Measurements from ENCODE around the gene SLAMF7.

SLAMF7 gene

GRCh38 chr1:160731990-160732389 is 7.1 kb upstream of the SLAMF7 start:
- in situ Hi-C loops (cut with HindIII; ENCODE audit: low pct_ligation_motif_present, low sequenced_read_pairs): no loop called here
- Histone ChIP-seq H3K27ac (no peak overlapping the region), H3K27me3 (replicated peaks) (no peaks in the 10 kb centered on the region), H3K4me3 (ENCODE audit: low read depth, low read length) (no peak overlapping the region), H3K36me3 (replicated peaks) (no peaks in the 10 kb centered on the region)
- TF ChIP-seq CTCF (IDR thresholded peaks at IDR 0.05; ENCODE audit: low read depth, low read length, missing control alignments): no peak
- DNase-seq: no peak

- TF ChIP-seq CTCF (IDR thresholded peaks at IDR 0.05; ENCODE audit: low read depth, low read length, missing control alignments): no peak
- DNase-seq: no peak
- H3K4me3 ChIP-seq (ENCODE audit: low read depth, low read length): no peak overlapping the region
- no peak overlapping the region for H3K27ac ChIP-seq
- no peaks in the 10 kb centered on the region for H3K27me3 ChIP-seq (replicated peaks)
- in situ Hi-C loops (cut with HindIII; ENCODE audit: low pct_ligation_motif_present, low sequenced_read_pairs): no loop called here
- H3K36me3 ChIP-seq (replicated peaks): no peaks in the 10 kb centered on the region
Observed at GRCh38 chr1:160733898-160734297, 5.1 kb upstream of the SLAMF7 start.

GRCh38 chr1:160734301-160734700 is 4.7 kb upstream of the SLAMF7 start:
- TF ChIP-seq CTCF (IDR thresholded peaks at IDR 0.05; ENCODE audit: low read depth, low read length, missing control alignments): no peak
- no peaks in the 10 kb centered on the region for H3K27me3 ChIP-seq (replicated peaks)
- no peaks in the 10 kb centered on the region for H3K36me3 ChIP-seq (replicated peaks)
- in situ Hi-C loops (cut with HindIII; ENCODE audit: low pct_ligation_motif_present, low sequenced_read_pairs): no loop called here
- no peak for DNase-seq
- no peak overlapping the region for H3K27ac ChIP-seq
- no peak overlapping the region for H3K4me3 ChIP-seq (ENCODE audit: low read depth, low read length)

- no peak overlapping the region for H3K4me3 ChIP-seq (ENCODE audit: low read depth, low read length)
- no peak overlapping the region for H3K27ac ChIP-seq
- no peak for DNase-seq
- in situ Hi-C loops (cut with HindIII; ENCODE audit: low pct_ligation_motif_present, low sequenced_read_pairs): no loop called here
- no peaks in the 10 kb centered on the region for H3K27me3 ChIP-seq (replicated peaks)
- TF ChIP-seq CTCF (IDR thresholded peaks at IDR 0.05; ENCODE audit: low read depth, low read length, missing control alignments): no peak
- H3K36me3 ChIP-seq (replicated peaks): no peaks in the 10 kb centered on the region
Observed at GRCh38 chr1:160738271-160738670, 776 bp upstream of the SLAMF7 start.

- TF ChIP-seq CTCF (IDR thresholded peaks at IDR 0.05; ENCODE audit: low read depth, low read length, missing control alignments): no peak
- Histone ChIP-seq H3K36me3 (replicated peaks) (no peaks in the 10 kb centered on the region), H3K27me3 (replicated peaks) (no peaks in the 10 kb centered on the region), H3K27ac (no peak overlapping the region), H3K4me3 (ENCODE audit: low read depth, low read length) (no peak overlapping the region)
- no peak for DNase-seq
- in situ Hi-C loops (cut with HindIII; ENCODE audit: low pct_ligation_motif_present, low sequenced_read_pairs): no loop called here
Observed at GRCh38 chr1:160740133-160740688, 1.2 kb downstream of the SLAMF7 start.

GRCh38 chr1:160741092-160741501 is 2.0 kb downstream of the SLAMF7 start:
- no peaks in the 10 kb centered on the region for H3K36me3 ChIP-seq (replicated peaks)
- no peak for TF ChIP-seq CTCF (IDR thresholded peaks at IDR 0.05; ENCODE audit: low read depth, low read length, missing control alignments)
- no peak overlapping the region for H3K4me3 ChIP-seq (ENCODE audit: low read depth, low read length)
- no peak for DNase-seq
- H3K27me3 ChIP-seq (replicated peaks): no peaks in the 10 kb centered on the region
- in situ Hi-C loops (cut with HindIII; ENCODE audit: low pct_ligation_motif_present, low sequenced_read_pairs): no loop called here
- H3K27ac ChIP-seq: no peak overlapping the region
